GM18867 (cell line): ENCODE results near the gene SLC35F4.
"Not testable (repeated sequence)": the region's sequence is repeated elsewhere in the genome, so short reads cannot be mapped to it uniquely, and the experiment has no call there.

Source experiments
- ATAC-seq: cut with Tn5 transposase; IDR thresholded peaks from one replicate; pipeline ENCODE4 v1.9.1; 2021; ENCODE audit warnings: mild to moderate bottlenecking, moderate library complexity; ENCODE audit not compliant: unreplicated experiment

Gene SLC35F4

GRCh38 chr14:57732463-57733285 is 133.2 kb downstream of the SLC35F4 start:
- no peak for ATAC-seq

- no peak for ATAC-seq
These were observed 136.4 kb downstream of the SLC35F4 start for GRCh38 chr14:57729208-57730187.

- ATAC-seq, result no peak
These were observed 140.4 kb downstream of the SLC35F4 start for GRCh38 chr14:57725399-57726077.

GRCh38 chr14:57722141-57722540 is 143.8 kb downstream of the SLC35F4 start:
- ATAC-seq, result not testable (repeated sequence)

GRCh38 chr14:57714487-57714931 is 151.4 kb downstream of the SLC35F4 start:
- ATAC-seq, result no peak

- ATAC-seq, result no peak
These were observed 153.2 kb downstream of the SLC35F4 start for GRCh38 chr14:57712698-57713097.

- ATAC-seq, result no peak
These were observed 153.8 kb downstream of the SLC35F4 start for GRCh38 chr14:57712102-57712501.

GRCh38 chr14:57709909-57710308 is 156.0 kb downstream of the SLC35F4 start:
- no peak for ATAC-seq

GRCh38 chr14:57709086-57709485 is 156.8 kb downstream of the SLC35F4 start:
- ATAC-seq, result not testable (repeated sequence)

- no peak for ATAC-seq
These were observed 158.7 kb downstream of the SLC35F4 start for GRCh38 chr14:57707219-57707618.

GRCh38 chr14:57704763-57705162 is 161.1 kb downstream of the SLC35F4 start:
- ATAC-seq, result no peak

GRCh38 chr14:57699947-57700346 is 165.9 kb downstream of the SLC35F4 start:
- ATAC-seq, result no peak

GRCh38 chr14:57692671-57693070 is 173.2 kb downstream of the SLC35F4 start:
- no peak for ATAC-seq

- ATAC-seq, result no peak
These were observed 178.5 kb downstream of the SLC35F4 start for GRCh38 chr14:57687416-57687815.

- ATAC-seq, result no peak
These were observed 179.6 kb downstream of the SLC35F4 start for GRCh38 chr14:57686304-57686703.

- ATAC-seq, result no peak
These were observed 194.9 kb downstream of the SLC35F4 start for GRCh38 chr14:57671021-57671420.

- ATAC-seq, result no peak
These were observed 205.7 kb downstream of the SLC35F4 start for GRCh38 chr14:57660208-57660607.

- no peak for ATAC-seq
These were observed 206.8 kb downstream of the SLC35F4 start for GRCh38 chr14:57659052-57659451.

- no peak for ATAC-seq
These were observed 208.4 kb downstream of the SLC35F4 start for GRCh38 chr14:57657487-57657886.

GRCh38 chr14:57656853-57657252 is 209.0 kb downstream of the SLC35F4 start:
- ATAC-seq, result no peak

GRCh38 chr14:57652769-57653168 is 213.1 kb downstream of the SLC35F4 start:
- no peak for ATAC-seq
